CD14-positive monocyte (primary cell): ENCODE results near the gene SMURF1. TPM values are rescaled to one million over a fixed set of nuclear protein-coding genes. Genes with fewer than 3 reads are reported as not detected.

Source experiments
- DNase-seq, 3 donors: peaks; one replicate each; pipeline ENCODE4 v3.0.0-alpha.2; 2011 to 2022
- H2AFZ ChIP-seq: 2 replicates; pipeline ENCODE4 v1.6.0; 2012; ENCODE audit warnings: mild to moderate bottlenecking, low read depth, low read length, inconsistent platforms; ENCODE audit not compliant: insufficient read depth, poor library complexity, severe bottlenecking
- H3K27ac ChIP-seq, 2 donors: 1 replicate in 1 of 2; 2 replicates in 1 of 2; pipeline ENCODE4 v1.5.1; 2012 to 2013; ENCODE audit warnings: low read length in 2 of 2, control low read depth in 1 of 2, inconsistent platforms in 1 of 2, low read depth in 1 of 2, mild to moderate bottlenecking in 1 of 2
- H3K27me3 ChIP-seq, 2 donors: one replicate each; pipeline versions ENCODE4 v1.6.0 to v1.6.1; 2011 to 2013; ENCODE audit warnings: low read length in 2 of 2; ENCODE audit not compliant: control insufficient read depth in 2 of 2, insufficient read depth in 2 of 2
- H3K36me3 ChIP-seq, 2 donors: replicated peaks in 1 of 2; 1 replicate in 1 of 2; 2 replicates in 1 of 2; pipeline versions ENCODE4 v1.5.1 to v1.6.1; 2012 to 2013; ENCODE audit warnings: low read length in 2 of 2, control low read depth in 1 of 2, inconsistent platforms in 1 of 2, mild to moderate bottlenecking in 1 of 2; ENCODE audit not compliant: insufficient read depth in 2 of 2, control insufficient read depth in 1 of 2
- H3K4me1 ChIP-seq, 2 donors: 1 replicate in 1 of 2; 2 replicates in 1 of 2; pipeline versions ENCODE4 v1.5.1 to v1.6.1; 2012 to 2013; ENCODE audit warnings: low read length in 2 of 2, control low read depth in 1 of 2, inconsistent platforms in 1 of 2, mild to moderate bottlenecking in 1 of 2, moderate library complexity in 1 of 2; ENCODE audit not compliant: insufficient read depth in 2 of 2, control insufficient read depth in 1 of 2
- H3K4me2 ChIP-seq: replicated peaks from 2 replicates; pipeline ENCODE3; 2012; ENCODE audit warnings: low read length, moderate library complexity, mild to moderate bottlenecking; ENCODE audit not compliant: poor library complexity, severe bottlenecking; ENCODE audit errors: extremely low read depth
- H3K4me3 ChIP-seq, 3 experiments: fragments of 200-600 bp in 1 of 3; sonication (generic) in 1 of 3; replicated peaks in 1 of 3; 1 replicate in 2 of 3; 2 replicates in 1 of 3; pipeline ENCODE4 v1.5.1; 2011 to 2013; ENCODE audit warnings: low read length in 3 of 3, mild to moderate bottlenecking in 3 of 3, control low read depth in 2 of 3, low read depth in 2 of 3, inconsistent platforms in 1 of 3, moderate library complexity in 1 of 3
- H3K79me2 ChIP-seq: 2 replicates; pipeline ENCODE4 v1.6.0; 2012; ENCODE audit warnings: mild to moderate bottlenecking, control low read depth, inconsistent platforms, low read length, moderate library complexity; ENCODE audit not compliant: insufficient read depth
- H3K9ac ChIP-seq: 2 replicates; pipeline ENCODE4 v1.6.0; 2017; ENCODE audit warnings: low read length, mild to moderate bottlenecking; ENCODE audit not compliant: insufficient read depth, poor library complexity, severe bottlenecking
- H3K9me3 ChIP-seq, 2 donors: replicated peaks in 1 of 2; 1 replicate in 1 of 2; 2 replicates in 1 of 2; pipeline versions ENCODE4 v1.5.1 to v1.6.1; 2012 to 2013; ENCODE audit warnings: low read length in 2 of 2, control low read depth in 1 of 2; ENCODE audit not compliant: control insufficient read depth in 1 of 2, insufficient read depth in 1 of 2
- H4K20me1 ChIP-seq: 2 replicates; pipeline ENCODE4 v1.6.0; 2012; ENCODE audit warnings: mild to moderate bottlenecking, low read length, control low read depth, moderate library complexity; ENCODE audit not compliant: insufficient read depth
- H3K27ac Mint-ChIP-seq, 7 donors: one replicate each; pipeline ENCODE4 v1.8.0; 2020; ENCODE audit warnings: mild to moderate bottlenecking in 7 of 7, mixed read lengths in 7 of 7, moderate library complexity in 6 of 7, inconsistent platforms in 2 of 7
- H3K27me3 Mint-ChIP-seq, 3 donors: one replicate each; pipeline ENCODE4 v1.8.0; 2021 to 2022; ENCODE audit warnings: low read depth in 3 of 3, mild to moderate bottlenecking in 3 of 3, mixed read lengths in 3 of 3, moderate library complexity in 3 of 3, inconsistent platforms in 1 of 3
- H3K36me3 Mint-ChIP-seq, 2 donors: one replicate each; pipeline ENCODE4 v1.8.0; 2020; ENCODE audit warnings: mixed read lengths in 2 of 2, inconsistent platforms in 1 of 2, mild to moderate bottlenecking in 1 of 2
- H3K4me1 Mint-ChIP-seq: one replicate; pipeline ENCODE4 v1.8.0; 2020; ENCODE audit warnings: mild to moderate bottlenecking, mixed read lengths
- H3K4me3 Mint-ChIP-seq, 2 donors: one replicate each; pipeline ENCODE4 v1.8.0; 2020; ENCODE audit warnings: mild to moderate bottlenecking in 2 of 2, mixed read lengths in 2 of 2, moderate library complexity in 1 of 2
- H3K9me3 Mint-ChIP-seq, 7 donors: one replicate each; pipeline ENCODE4 v1.8.0; 2020 to 2022; ENCODE audit warnings: mixed read lengths in 7 of 7, mild to moderate bottlenecking in 6 of 7, moderate library complexity in 6 of 7, inconsistent platforms in 2 of 7
- WGBS: methylation state at CpG from one replicate; pipeline ENCODE4 v1.1.5; 2013; ENCODE audit warnings: missing lambda C conversion rate; ENCODE audit not compliant: insufficient coverage; 5-methylcytosine and 5-hydroxymethylcytosine counted together
- intact Hi-C, 2 donors: fragments of 100-400 bp; cut with micrococcal nuclease; formaldehyde crosslinking; loops; one replicate each; pipeline versions ENCODE4 v1.15.0 to v1.15.1; 2023
- polyA plus RNA-seq, 3 donors: library from polyadenylated mRNA; depleted of rRNA in 1 of 3; unstranded in 2 of 3; stranded (reverse) in 1 of 3; fragments of 300-500 nt in 2 of 3; fragments of >200 nt in 1 of 3; fragmentation: Illumina TruSeq in 2 of 3; gene quantifications; 1 replicate in 2 of 3; 2 replicates in 1 of 3; pipeline ENCODE4 v1.2.3, GENCODE V29; 2012 to 2021
- TF ChIP-seq, protein P1 (sequence below): fragments of 200-600 bp; IDR thresholded peaks from one replicate; pipeline ENCODE4 v1.8.0; 2022; ENCODE audit warnings: antibody characterized with exemption, mild to moderate bottlenecking

SMURF1 gene
- polyA plus RNA-seq, 3 donors: 0.48 to 15.8 (median 1.6) TPM

- no peaks in the 10 kb centered on the region for H3K9me3 Mint-ChIP-seq
- Histone ChIP-seq H3K79me2 (no peaks in the 10 kb centered on the region), H4K20me1 (no peaks in the 10 kb centered on the region), H2AFZ (no peak overlapping the region), H3K27me3 (no peaks in the 10 kb centered on the region), H3K9me3 (no peaks in the 10 kb centered on the region), H3K9ac (no peak overlapping the region), H3K4me3 (no peak overlapping the region), H3K4me1 (no peaks in the 10 kb centered on the region), H3K27ac (no peak overlapping the region), H3K36me3 (peaks cover 96 to 100% of the 10 kb centered on the region in 2 donors), H3K4me2 (no peak overlapping the region)
- no peak for DNase-seq
- H3K27ac Mint-ChIP-seq: peak overlapping the region in 1 of 7 donors; percentile 4
- intact Hi-C loops: no loop called here
- TF ChIP-seq, protein P1, sequence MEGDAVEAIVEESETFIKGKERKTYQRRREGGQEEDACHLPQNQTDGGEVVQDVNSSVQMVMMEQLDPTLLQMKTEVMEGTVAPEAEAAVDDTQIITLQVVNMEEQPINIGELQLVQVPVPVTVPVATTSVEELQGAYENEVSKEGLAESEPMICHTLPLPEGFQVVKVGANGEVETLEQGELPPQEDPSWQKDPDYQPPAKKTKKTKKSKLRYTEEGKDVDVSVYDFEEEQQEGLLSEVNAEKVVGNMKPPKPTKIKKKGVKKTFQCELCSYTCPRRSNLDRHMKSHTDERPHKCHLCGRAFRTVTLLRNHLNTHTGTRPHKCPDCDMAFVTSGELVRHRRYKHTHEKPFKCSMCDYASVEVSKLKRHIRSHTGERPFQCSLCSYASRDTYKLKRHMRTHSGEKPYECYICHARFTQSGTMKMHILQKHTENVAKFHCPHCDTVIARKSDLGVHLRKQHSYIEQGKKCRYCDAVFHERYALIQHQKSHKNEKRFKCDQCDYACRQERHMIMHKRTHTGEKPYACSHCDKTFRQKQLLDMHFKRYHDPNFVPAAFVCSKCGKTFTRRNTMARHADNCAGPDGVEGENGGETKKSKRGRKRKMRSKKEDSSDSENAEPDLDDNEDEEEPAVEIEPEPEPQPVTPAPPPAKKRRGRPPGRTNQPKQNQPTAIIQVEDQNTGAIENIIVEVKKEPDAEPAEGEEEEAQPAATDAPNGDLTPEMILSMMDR: no peak
- no peaks in the 10 kb centered on the region for H3K4me1 Mint-ChIP-seq
- no peak overlapping the region for H3K4me3 Mint-ChIP-seq
- peaks cover 0 to 2% (median 0%) of the 10 kb centered on the region in 3 donors for H3K27me3 Mint-ChIP-seq
- H3K36me3 Mint-ChIP-seq: peaks cover 86 to 94% of the 10 kb centered on the region in 2 donors
- 98% methylated on average over 10 of the region's 15 CpGs for WGBS
These were observed 147.8 kb downstream of the SMURF1 start for GRCh38 chr7:98996150-98996552.

GRCh38 chr7:98995523-98996149, 148.3 kb downstream of the SMURF1 start:
- H3K9me3 ChIP-seq: no peaks in the 10 kb centered on the region
- intact Hi-C loops: no loop called here
- H3K27me3 ChIP-seq: no peaks in the 10 kb centered on the region
- Mint-ChIP-seq H3K27ac (no peak overlapping the region), H3K27me3 (peaks cover 0 to 2% (median 0%) of the 10 kb centered on the region in 3 donors), H3K4me3 (no peak overlapping the region), H3K9me3 (no peaks in the 10 kb centered on the region), H3K36me3 (peaks cover 85 to 94% of the 10 kb centered on the region in 2 donors), H3K4me1 (no peaks in the 10 kb centered on the region)
- H3K9ac ChIP-seq: no peak overlapping the region
- H3K4me1 ChIP-seq: no peaks in the 10 kb centered on the region
- over 99% methylated on average over 16 of the region's 16 CpGs for WGBS
- H3K4me2 ChIP-seq: no peak overlapping the region
- no peaks in the 10 kb centered on the region for H4K20me1 ChIP-seq
- H3K36me3 ChIP-seq: peaks cover 96 to 100% of the 10 kb centered on the region in 2 donors
- no peak overlapping the region for H2AFZ ChIP-seq
- H3K4me3 ChIP-seq: no peak overlapping the region
- TF ChIP-seq, protein P1: no peak
- DNase-seq: no peak
- no peak overlapping the region for H3K27ac ChIP-seq
- H3K79me2 ChIP-seq: no peaks in the 10 kb centered on the region
